ENCODE results near the gene HSH2D.
A peak's percentile ranks its signal among the peaks of the same experiment; 100 is the strongest.
"Not testable (repeated sequence)": the region's sequence is repeated elsewhere in the genome, so short reads cannot be mapped to it uniquely, and the experiment has no call there.

HSH2D gene

DNA sequence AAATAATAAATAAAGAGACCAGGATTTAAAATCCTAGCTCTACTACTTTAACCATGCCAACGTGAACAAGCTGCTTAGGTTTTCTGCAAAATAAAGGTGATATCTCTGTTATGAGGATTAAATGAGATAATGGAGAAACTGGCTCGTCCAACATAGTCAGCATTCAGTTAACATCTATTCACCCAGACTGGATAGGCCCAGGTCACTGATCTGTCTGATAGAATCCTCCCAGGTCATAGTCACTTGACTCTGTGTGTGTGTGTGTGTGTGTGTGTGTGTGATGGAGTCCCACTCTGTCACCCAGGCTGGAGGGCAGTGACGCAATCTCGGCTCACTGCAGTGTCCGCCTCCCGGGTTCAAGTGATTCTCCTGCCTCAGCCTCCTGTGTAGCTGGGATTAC is 44.7 kb upstream of the HSH2D start:
- POLR2A ChIA-PET (ENCODE audit: low non-redundant PET) = no interaction called here
- CTCF ChIA-PET = interaction anchor here (0.7 kb wide), 1 partner anchor 57 kb away, joined by 3 read pairs; no protein-coding TSS in a partner anchor
- TF ChIP-seq, protein P1, sequence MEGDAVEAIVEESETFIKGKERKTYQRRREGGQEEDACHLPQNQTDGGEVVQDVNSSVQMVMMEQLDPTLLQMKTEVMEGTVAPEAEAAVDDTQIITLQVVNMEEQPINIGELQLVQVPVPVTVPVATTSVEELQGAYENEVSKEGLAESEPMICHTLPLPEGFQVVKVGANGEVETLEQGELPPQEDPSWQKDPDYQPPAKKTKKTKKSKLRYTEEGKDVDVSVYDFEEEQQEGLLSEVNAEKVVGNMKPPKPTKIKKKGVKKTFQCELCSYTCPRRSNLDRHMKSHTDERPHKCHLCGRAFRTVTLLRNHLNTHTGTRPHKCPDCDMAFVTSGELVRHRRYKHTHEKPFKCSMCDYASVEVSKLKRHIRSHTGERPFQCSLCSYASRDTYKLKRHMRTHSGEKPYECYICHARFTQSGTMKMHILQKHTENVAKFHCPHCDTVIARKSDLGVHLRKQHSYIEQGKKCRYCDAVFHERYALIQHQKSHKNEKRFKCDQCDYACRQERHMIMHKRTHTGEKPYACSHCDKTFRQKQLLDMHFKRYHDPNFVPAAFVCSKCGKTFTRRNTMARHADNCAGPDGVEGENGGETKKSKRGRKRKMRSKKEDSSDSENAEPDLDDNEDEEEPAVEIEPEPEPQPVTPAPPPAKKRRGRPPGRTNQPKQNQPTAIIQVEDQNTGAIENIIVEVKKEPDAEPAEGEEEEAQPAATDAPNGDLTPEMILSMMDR (conservative IDR thresholded peaks at IDR 0.05; ENCODE audit: low read depth) = no peak

DNA sequence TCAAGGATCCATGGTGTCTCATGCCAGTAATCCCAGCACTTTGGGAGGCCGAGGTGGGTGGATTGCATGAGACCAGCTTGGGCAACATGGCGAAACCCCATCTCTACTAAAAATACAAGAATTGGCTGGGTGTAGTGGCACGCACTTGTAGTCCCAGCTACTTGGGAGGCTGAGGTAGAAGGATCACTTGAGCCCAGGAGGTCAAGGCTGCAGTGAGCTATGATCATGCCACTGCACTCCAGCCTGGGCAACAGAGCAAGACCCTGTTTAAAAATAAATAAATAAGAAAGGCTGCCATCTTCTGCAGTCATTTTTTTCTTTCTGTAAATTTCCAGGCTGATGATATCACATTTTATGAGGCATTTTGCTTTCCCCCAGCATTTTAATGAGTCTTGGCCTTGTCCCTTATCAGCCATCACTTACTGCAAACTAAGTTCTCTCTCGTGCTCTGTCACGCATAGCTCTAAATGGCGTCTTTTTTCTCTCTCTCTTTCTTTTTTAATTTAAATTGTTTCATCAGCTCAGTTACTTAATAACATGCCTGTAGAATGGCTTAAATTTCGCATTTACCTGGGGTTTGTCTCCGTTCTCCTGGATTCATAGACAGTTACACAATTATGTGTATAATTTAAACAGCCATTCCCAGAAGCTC is 44.0 kb upstream of the HSH2D start:
- CTCF ChIA-PET = interaction anchor here (0.7 kb wide), 1 partner anchor 58 kb away, joined by 3 read pairs; no protein-coding TSS in a partner anchor
- peak overlapping the region; percentile 6; the same call in 1 of the 2 replicates for H3K27ac ChIP-seq
- POLR2A ChIA-PET (ENCODE audit: low non-redundant PET); DNase-seq (ENCODE audit: low spot score): not testable (repeated sequence)

More for the DNA sequence above, 44.7 kb upstream of the HSH2D start:
- H3K27ac ChIP-seq = peak overlapping the region; percentile 6; the same call in 1 of the 2 replicates
- DNase-seq (ENCODE audit: low spot score) = no peak

DNA sequence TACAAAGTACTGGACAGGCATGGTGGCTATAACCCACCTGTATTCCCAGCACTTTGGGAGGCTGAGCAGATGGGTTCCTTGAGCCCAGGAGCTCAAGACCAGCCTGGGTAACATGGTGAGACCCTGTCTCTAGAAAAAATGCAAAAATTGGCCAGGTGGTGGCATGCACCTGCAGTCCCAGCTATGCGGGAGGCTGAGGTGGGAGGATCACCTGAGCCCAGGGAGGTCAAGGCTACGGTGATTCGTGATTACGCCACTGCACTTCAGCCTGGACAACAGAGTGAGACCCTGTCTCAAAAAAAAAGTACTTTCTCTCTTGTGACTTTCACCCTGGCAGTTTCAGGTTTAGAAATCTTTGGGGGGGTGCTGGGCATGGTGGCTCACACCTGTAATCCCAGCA is 43.0 kb upstream of the HSH2D start:
- ChIA-PET CTCF (interaction anchor here (0.7 kb wide), 1 partner anchor 58 kb away, joined by 3 read pairs; no protein-coding TSS in a partner anchor), POLR2A (ENCODE audit: low non-redundant PET) (no interaction called here)
- no peak overlapping the region for H3K27ac ChIP-seq
- TF ChIP-seq, protein P1 (conservative IDR thresholded peaks at IDR 0.05; ENCODE audit: low read depth) = no peak
- no peak for DNase-seq (ENCODE audit: low spot score)

DNA sequence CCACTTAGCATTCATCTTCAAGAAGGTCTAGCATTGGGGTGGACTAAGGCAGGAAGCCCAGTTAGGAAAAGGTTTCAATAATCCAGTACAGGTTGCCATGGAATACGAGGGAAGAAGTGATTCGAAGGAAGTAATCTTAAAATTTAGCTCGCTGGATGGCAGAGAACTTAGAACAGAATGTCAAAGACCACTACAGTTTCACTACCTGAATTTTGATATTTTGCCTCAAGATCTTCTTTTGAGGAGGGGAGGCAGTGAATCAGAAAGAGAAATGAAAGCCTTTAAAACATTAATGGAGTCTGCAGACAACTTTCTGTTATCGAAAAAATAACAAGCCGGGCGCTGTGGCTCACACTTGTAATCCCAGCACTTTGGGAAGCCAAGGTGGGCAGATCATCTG is 38.8 kb upstream of the HSH2D start:
- peak overlapping the region; percentile 8 for H3K27ac ChIP-seq
- TF ChIP-seq, protein P1 (conservative IDR thresholded peaks at IDR 0.05; ENCODE audit: low read depth) = no peak
- DNase-seq (ENCODE audit: low spot score) = no peak
- ChIA-PET CTCF (no interaction called here), POLR2A (ENCODE audit: low non-redundant PET) (interaction anchor here (0.7 kb wide), 1 partner anchor 324 kb away, joined by 5 read pairs; no protein-coding TSS in a partner anchor)

DNA sequence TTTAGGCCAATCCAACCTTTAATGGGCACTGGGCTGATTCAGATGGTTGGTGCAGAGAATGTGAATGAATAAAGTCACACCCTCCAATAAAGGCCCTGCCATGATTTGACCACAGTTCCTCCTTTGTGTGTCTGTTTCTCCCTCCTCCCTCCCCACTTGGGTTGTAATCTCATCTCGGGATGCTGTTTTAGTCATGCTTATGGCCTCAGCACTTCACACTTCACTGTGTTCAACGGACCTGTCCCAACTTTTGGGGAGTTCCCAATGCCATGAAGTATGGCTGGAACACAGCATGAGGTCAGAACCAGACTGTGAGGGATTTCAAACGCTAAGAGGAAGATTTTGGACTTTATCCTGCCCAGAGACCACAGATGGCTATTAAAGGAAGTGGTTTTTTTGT is 37.4 kb upstream of the HSH2D start:
- TF ChIP-seq, protein P1 (conservative IDR thresholded peaks at IDR 0.05; ENCODE audit: low read depth) = no peak
- POLR2A ChIA-PET (ENCODE audit: low non-redundant PET) = no interaction called here
- no peak for DNase-seq (ENCODE audit: low spot score)

DNA sequence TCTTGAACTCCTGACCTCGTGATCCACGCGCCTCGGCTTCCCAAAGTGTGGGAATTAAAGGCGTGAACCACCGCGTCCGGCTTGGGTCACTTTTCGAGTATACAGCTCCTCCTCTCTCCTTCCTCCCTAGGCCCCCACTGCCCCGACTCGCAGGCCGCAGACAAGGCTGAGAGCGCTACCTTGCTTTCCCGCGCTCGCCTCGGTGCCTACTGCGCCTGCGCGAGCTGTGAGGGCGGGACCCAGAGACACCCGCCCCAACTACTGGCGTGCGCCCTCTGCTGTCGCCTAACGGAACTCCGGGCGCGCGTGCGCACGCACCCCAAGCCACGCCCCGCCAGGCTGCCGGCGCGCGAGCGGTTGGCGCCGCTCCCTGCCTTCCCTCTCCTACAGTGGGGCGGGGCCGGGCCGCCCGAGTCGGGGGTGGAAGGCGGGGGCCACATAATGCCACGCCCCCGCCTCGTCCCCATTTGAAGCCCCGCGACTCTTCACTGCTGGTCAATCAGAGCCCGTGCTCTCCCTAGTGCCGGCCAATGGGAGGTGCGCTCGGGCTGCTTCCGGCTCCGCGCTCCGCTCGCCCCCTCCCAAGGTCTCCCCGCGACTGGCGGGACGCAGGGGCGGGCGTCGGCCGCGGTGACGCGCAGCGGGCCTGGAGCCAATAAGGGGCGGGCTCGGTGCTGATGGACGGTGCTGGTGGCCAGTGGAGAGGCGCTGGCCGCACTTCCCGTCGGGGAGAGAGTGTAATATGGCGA is 32.2 kb upstream of the HSH2D start, which contains the start of gene RAB8A:
TSS of gene RAB8A (plus strand) at position 730 of the 749 bp plus-strand sequence. CDS start at position 743, 13 bp downstream.
- TF ChIP-seq, protein P1 (conservative IDR thresholded peaks at IDR 0.05; ENCODE audit: low read depth) = peak; percentile 99
- CTCF ChIA-PET = interaction anchor here (0.6 to 1.8 kb wide), 9 partner anchors 14 to 76 kb away, joined by 3 to 24 read pairs (median 4); partner anchors contain the start of gene TPM4
- H3K27ac ChIP-seq = peak within 1 kb of the TSS; percentile 84
- DNase-seq (ENCODE audit: low spot score) = peak; percentile 99
- POLR2A ChIA-PET (ENCODE audit: low non-redundant PET) = no interaction called here

More for the DNA sequence above, 37.4 kb upstream of the HSH2D start:
- CTCF ChIA-PET = interaction anchor here (1.0 kb wide), 1 partner anchor 64 kb away, joined by 5 read pairs; no protein-coding TSS in a partner anchor
- H3K27ac ChIP-seq = peak overlapping the region; percentile 41
